GM19395 (cell line): ENCODE measurements around the gene DPF3.

ENCODE experiments used
- ATAC-seq: cut with Tn5 transposase; IDR thresholded peaks from one replicate; pipeline ENCODE4 v1.9.1; 2021; ENCODE audit warnings: mild to moderate bottlenecking, moderate library complexity; ENCODE audit not compliant: unreplicated experiment

DPF3 gene

GRCh38 chr14:72801836-72802587 lies 91.9 kb downstream of the DPF3 start:
- ATAC-seq = no peak

- ATAC-seq = no peak
These were observed 92.5 kb downstream of the DPF3 start for GRCh38 chr14:72801381-72801812.

- ATAC-seq = no peak
These were observed 93.0 kb downstream of the DPF3 start for GRCh38 chr14:72800848-72801370.

GRCh38 chr14:72800296-72800695 lies 93.6 kb downstream of the DPF3 start:
- no peak for ATAC-seq

GRCh38 chr14:72796935-72797334 lies 97.0 kb downstream of the DPF3 start:
- no peak for ATAC-seq

- no peak for ATAC-seq
These were observed 100.6 kb downstream of the DPF3 start for GRCh38 chr14:72793156-72793939.

- no peak for ATAC-seq
These were observed 101.7 kb downstream of the DPF3 start for GRCh38 chr14:72792051-72792788.

- ATAC-seq = no peak
These were observed 102.9 kb downstream of the DPF3 start for GRCh38 chr14:72790887-72791566.

- no peak for ATAC-seq
These were observed 104.8 kb downstream of the DPF3 start for GRCh38 chr14:72788972-72789728.

GRCh38 chr14:72788255-72788654 lies 105.6 kb downstream of the DPF3 start:
- ATAC-seq = no peak

- no peak for ATAC-seq
These were observed 106.1 kb downstream of the DPF3 start for GRCh38 chr14:72787841-72788240.

- no peak for ATAC-seq
These were observed 107.2 kb downstream of the DPF3 start for GRCh38 chr14:72786378-72787350.

- ATAC-seq = no peak
These were observed 110.2 kb downstream of the DPF3 start for GRCh38 chr14:72783741-72784140.

- ATAC-seq = no peak
These were observed 111.1 kb downstream of the DPF3 start for GRCh38 chr14:72782817-72783216.

GRCh38 chr14:72781561-72782508 lies 112.1 kb downstream of the DPF3 start:
- ATAC-seq = no peak

GRCh38 chr14:72780751-72781150 lies 113.2 kb downstream of the DPF3 start:
- no peak for ATAC-seq

- ATAC-seq = no peak
These were observed 114.2 kb downstream of the DPF3 start for GRCh38 chr14:72779679-72780078.

- ATAC-seq = no peak
These were observed 116.3 kb downstream of the DPF3 start for GRCh38 chr14:72777636-72778035.
